LNCaP clone FGC (cell line): ENCODE measurements around the gene KRTAP24-1.

Experiments used
- DNase-seq: peaks from one replicate; pipeline ENCODE4 v3.0.0-alpha.2; 2011; ENCODE audit warnings: low read depth
- H3K4me3 ChIP-seq: 2 replicates; pipeline ENCODE4 v1.5.1; 2011; ENCODE audit warnings: mild to moderate bottlenecking, low read depth, low read length, control low read depth
- TF ChIP-seq, protein P1 (sequence below): IDR thresholded peaks from 2 replicates; pipeline ENCODE4 v1.5.1; 2012; ENCODE audit warnings: mild to moderate bottlenecking; ENCODE audit not compliant: control insufficient read depth, insufficient read depth; ENCODE audit errors: extremely low read depth

Gene KRTAP24-1, protein sequence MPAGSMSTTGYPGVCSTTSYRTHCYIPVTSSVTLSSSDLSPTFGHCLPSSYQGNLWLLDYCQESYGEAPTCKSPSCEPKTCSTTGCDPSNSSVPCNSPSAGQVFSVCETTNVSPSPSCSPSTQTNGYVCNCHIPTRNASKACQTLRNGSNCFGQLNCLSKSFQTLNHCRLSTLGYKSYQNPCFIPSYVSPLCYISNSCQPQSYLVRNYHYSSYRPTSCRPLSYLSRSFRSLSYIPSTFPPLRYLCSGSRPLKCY

DNA sequence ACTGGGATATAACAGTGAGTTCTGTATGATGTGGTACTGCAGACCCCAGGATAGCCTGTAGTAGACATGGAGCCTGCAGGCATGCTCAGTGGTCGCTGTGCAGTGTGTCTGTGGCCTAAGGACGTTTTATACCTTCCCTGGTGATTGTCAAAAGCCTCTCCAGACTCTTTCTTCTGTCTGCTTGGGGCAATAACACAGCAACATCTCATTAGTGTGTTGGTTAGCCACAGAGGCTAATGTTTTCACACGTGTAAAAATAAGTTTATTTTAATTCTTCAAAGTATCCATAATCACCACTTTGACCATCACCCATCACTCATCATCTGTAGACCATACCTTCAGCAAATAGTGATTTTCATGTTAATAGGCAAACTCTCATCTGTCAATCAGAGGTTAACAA, at the start of gene KRTAP24-1:
KRTAP24-1 (minus strand) TSS at position 101 of the 400 bp plus-strand sequence; CDS start at position 83, 18 bp downstream.
- TF ChIP-seq, protein P1, sequence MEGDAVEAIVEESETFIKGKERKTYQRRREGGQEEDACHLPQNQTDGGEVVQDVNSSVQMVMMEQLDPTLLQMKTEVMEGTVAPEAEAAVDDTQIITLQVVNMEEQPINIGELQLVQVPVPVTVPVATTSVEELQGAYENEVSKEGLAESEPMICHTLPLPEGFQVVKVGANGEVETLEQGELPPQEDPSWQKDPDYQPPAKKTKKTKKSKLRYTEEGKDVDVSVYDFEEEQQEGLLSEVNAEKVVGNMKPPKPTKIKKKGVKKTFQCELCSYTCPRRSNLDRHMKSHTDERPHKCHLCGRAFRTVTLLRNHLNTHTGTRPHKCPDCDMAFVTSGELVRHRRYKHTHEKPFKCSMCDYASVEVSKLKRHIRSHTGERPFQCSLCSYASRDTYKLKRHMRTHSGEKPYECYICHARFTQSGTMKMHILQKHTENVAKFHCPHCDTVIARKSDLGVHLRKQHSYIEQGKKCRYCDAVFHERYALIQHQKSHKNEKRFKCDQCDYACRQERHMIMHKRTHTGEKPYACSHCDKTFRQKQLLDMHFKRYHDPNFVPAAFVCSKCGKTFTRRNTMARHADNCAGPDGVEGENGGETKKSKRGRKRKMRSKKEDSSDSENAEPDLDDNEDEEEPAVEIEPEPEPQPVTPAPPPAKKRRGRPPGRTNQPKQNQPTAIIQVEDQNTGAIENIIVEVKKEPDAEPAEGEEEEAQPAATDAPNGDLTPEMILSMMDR, result no peak
- no peak for DNase-seq
- H3K4me3 ChIP-seq, result no peak within 1 kb of the TSS

DNA sequence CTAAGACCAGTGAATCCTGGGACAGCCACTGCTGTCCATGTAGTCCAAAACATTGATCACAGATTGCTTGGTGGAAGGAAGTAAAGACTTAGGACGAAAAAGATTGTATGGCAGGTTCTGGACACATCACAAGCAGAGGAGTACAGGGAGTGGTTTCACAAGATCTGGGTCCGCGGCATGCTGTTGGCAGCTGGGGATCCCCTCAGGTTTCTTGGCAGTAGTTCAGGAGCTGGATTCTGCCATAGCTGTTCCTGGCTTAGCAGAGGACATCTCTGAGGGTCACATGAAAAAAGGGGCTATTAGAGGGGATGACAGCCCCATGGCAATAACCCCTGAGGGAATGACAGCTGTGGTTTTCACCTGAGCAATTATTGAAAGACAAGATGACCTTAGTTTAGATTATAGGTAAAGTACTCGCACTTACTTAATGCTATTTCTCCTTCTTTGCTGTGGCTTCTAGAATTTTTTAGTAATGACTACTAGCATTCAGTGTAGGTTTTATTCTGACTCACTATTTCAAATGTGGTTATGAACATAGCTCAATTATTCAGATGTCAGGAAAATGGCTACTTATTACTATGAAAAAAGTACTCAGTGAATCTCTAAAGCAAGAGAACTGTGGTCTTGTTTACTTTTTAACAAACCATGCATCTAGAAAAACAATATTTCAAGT, 46.6 kb upstream of the KRTAP24-1 start:
- DNase-seq, result no peak
- TF ChIP-seq, protein P1, result no peak
- no peak overlapping the region for H3K4me3 ChIP-seq

DNA sequence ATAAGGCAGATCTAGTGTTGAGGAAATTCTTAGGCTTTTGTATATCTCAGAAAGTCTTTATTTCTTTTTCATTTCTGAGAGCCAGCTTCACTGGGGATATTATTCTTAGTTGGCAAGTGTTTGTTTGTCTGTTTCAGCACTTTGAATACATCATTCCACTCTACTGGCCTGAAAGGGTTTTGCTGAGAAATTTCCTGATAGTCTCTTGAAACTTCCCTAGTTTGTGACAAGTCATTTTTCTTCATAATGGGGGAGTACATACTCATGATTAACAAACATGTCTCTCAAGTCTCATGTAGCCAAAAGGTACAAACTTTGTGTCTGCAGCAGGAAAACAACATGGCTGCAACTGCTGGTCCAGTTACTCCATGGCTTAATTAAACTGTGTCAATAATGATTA, 43.6 kb upstream of the KRTAP24-1 start:
- H3K4me3 ChIP-seq, result no peak overlapping the region
- TF ChIP-seq, protein P1, result no peak
- DNase-seq, result no peak

DNA sequence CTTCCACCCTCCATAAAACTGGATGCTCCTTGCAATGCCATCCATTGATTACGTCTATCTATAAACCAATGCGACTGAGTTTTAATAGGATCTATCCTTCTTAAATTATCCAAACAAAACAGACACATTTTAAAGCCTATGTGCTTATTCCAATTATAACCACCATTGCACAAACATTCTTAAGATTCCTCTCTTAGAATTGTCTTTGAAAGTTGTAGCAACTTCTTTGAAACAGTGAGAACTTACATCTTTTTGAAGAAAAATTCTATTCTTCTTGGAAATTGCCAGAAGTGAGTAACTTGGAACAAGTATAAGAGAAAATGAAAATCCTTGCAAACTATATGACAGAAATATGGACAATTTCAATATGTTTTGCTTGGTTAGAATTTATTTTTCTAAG, 37.5 kb upstream of the KRTAP24-1 start, which contains the start of gene KRTAP26-1:
KRTAP26-1 (minus strand) TSS at position 101 of the 400 bp plus-strand sequence. CDS start 280 bp downstream, outside the sequence.
- DNase-seq, result no peak
- no peak within 1 kb of the TSS for H3K4me3 ChIP-seq
- TF ChIP-seq, protein P1, result no peak

DNA sequence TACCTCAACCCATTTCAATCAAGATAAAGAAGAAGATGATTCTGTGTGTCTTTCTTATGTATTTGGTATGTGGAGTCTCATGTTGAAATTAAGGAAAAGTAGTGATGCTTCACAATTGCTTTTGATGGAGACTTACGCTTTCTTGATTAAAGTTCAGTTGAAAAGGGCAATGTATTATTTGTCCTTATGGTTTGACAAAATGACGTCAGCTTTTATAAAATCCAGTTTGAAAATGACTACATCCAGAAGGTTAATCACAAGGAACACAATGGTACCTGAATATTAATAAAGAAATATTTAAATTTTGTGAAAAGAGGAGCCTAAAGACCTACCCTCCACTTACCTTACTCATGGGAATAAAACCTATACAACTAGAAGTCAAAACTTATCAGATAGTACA, 33.0 kb upstream of the KRTAP24-1 start:
- no peak for DNase-seq
- TF ChIP-seq, protein P1, result no peak

DNA sequence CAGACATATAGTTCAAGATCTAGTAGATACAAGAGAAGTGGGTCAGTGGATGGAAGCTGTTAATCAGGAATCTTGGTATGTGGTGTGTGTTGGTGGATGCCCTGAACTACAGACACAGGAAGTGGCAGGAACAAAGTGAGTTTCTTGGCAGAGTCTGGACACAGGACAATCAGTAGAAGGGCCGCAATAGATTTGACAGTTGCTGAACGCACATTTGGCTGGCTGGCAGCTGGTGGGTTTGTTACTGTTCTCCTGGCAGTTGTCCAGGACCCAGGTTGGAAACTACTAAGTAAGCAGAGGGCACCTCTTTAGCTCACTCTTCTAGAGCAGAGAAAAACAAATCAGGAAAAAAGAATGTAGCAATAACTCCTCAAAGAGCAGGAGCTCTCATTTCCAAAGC, 24.1 kb upstream of the KRTAP24-1 start:
- no peak overlapping the region for H3K4me3 ChIP-seq
- TF ChIP-seq, protein P1, result no peak
- DNase-seq, result no peak

More for the DNA sequence above, 33.0 kb upstream of the KRTAP24-1 start:
- H3K4me3 ChIP-seq, result no peak overlapping the region
